Measurements from ENCODE around the gene FOSB.

Gene FOSB

GRCh38 chr19:45467115-45467455, 711 bp upstream of the FOSB start:
- DNase-seq (ENCODE audit: low read depth), result no peak
- no peak for TF ChIP-seq CTCF (IDR thresholded peaks at IDR 0.05; ENCODE audit: control insufficient read depth, extremely low read depth, insufficient read depth)
- peak overlapping the region; percentile 65 for H3K4me3 ChIP-seq (ENCODE audit: low read depth, low read length)

- TF ChIP-seq CTCF (IDR thresholded peaks at IDR 0.05; ENCODE audit: control insufficient read depth, extremely low read depth, insufficient read depth), result no peak
- no peak for DNase-seq (ENCODE audit: low read depth)
- H3K4me3 ChIP-seq (ENCODE audit: low read depth, low read length), result peak overlapping the region; percentile 65
Observed at GRCh38 chr19:45468159-45468651, 409 bp downstream of the FOSB start.

- DNase-seq (ENCODE audit: low read depth), result no peak
- peak overlapping the region; percentile 65 for H3K4me3 ChIP-seq (ENCODE audit: low read depth, low read length)
- no peak for TF ChIP-seq CTCF (IDR thresholded peaks at IDR 0.05; ENCODE audit: control insufficient read depth, extremely low read depth, insufficient read depth)
Observed at GRCh38 chr19:45468803-45469131, 971 bp downstream of the FOSB start.

- TF ChIP-seq CTCF (IDR thresholded peaks at IDR 0.05; ENCODE audit: control insufficient read depth, extremely low read depth, insufficient read depth), result no peak
- H3K4me3 ChIP-seq (ENCODE audit: low read depth, low read length), result peak overlapping the region; percentile 65
- no peak for DNase-seq (ENCODE audit: low read depth)
Observed at GRCh38 chr19:45469132-45469944, 1.5 kb downstream of the FOSB start.

- DNase-seq (ENCODE audit: low read depth), result no peak
- peak overlapping the region; percentile 65 for H3K4me3 ChIP-seq (ENCODE audit: low read depth, low read length)
- no peak for TF ChIP-seq CTCF (IDR thresholded peaks at IDR 0.05; ENCODE audit: control insufficient read depth, extremely low read depth, insufficient read depth)
Observed at GRCh38 chr19:45469945-45470761, 2.4 kb downstream of the FOSB start.

- no peak for DNase-seq (ENCODE audit: low read depth)
- no peak for TF ChIP-seq CTCF (IDR thresholded peaks at IDR 0.05; ENCODE audit: control insufficient read depth, extremely low read depth, insufficient read depth)
- H3K4me3 ChIP-seq (ENCODE audit: low read depth, low read length), result no peak overlapping the region
Observed at GRCh38 chr19:45470762-45471081, 2.9 kb downstream of the FOSB start.

All from LNCaP clone FGC (cell line).